Measurements from ENCODE around the gene STK35. TPM values are rescaled to one million over a fixed set of nuclear protein-coding genes. Genes with fewer than 3 reads are reported as not detected.
A peak's percentile ranks its signal among the peaks of the same experiment; 100 is the strongest.

Gene STK35
- total RNA-seq, 1 experiment from 2014 or later, result 38.4 TPM

- H3K4me3 ChIP-seq (ENCODE audit: low read length), result no peak overlapping the region
- no peaks in the 10 kb centered on the region for H3K9me3 ChIP-seq (ENCODE audit: low read length)
- TF ChIP-seq EZH2 (IDR thresholded peaks at IDR 0.05; ENCODE audit: low read length, unreplicated experiment), result no peak
- TF ChIP-seq EZH2phosphoT487 (IDR thresholded peaks at IDR 0.05; ENCODE audit: borderline replicate concordance, low read length), result no peak
- no peak for TF ChIP-seq CTCF (conservative IDR thresholded peaks at IDR 0.05; ENCODE audit: low read depth, low read length)
- no TSS peak for BruUV-seq (replicated peaks)
- ChIA-PET CTCF (interaction anchor here (0.6 to 1.2 kb wide), 4 partner anchors 10 to 359 kb away, joined by 3 to 5 read pairs (median 4); no protein-coding TSS in a partner anchor), POLR2A (ENCODE audit: unreplicated experiment) (no interaction called here)
- no peak overlapping the region for H3K9ac ChIP-seq (ENCODE audit: low read length)
- ATAC-seq (no peak), DNase-seq (no peak)
- H3K27me3 ChIP-seq (ENCODE audit: low read length), result peaks cover 33% of the 10 kb centered on the region
- no peaks in the 10 kb centered on the region for H3K79me2 ChIP-seq (ENCODE audit: low read length)
- H2AFZ ChIP-seq (ENCODE audit: low read length), result no peak overlapping the region
- no peaks in the 10 kb centered on the region for H4K20me1 ChIP-seq (ENCODE audit: low read length)
- intact Hi-C loops (cut with micrococcal nuclease), result loop anchor here (2.0 to 5.0 kb wide), 2 partner anchors 79 to 127 kb away; no protein-coding TSS in a partner anchor
- H3K4me2 ChIP-seq (ENCODE audit: low read length), result no peak overlapping the region
- H3K9me2 ChIP-seq (replicated peaks; ENCODE audit: low read length), result no peaks in the 10 kb centered on the region
- no peak overlapping the region for H3K27ac ChIP-seq (ENCODE audit: low read length)
- H3K4me1 ChIP-seq (ENCODE audit: insufficient read depth, low read length), result no peaks in the 10 kb centered on the region
- no peaks in the 10 kb centered on the region for H3F3A ChIP-seq (ENCODE audit: low read length, unreplicated experiment)
- H3K36me3 ChIP-seq (ENCODE audit: low read depth, low read length), result no peaks in the 10 kb centered on the region
These were observed 7.7 kb upstream of the STK35 start for GRCh38 chr20:2093883-2094282.

- peak overlapping the region; percentile 97 for H3K4me2 ChIP-seq (ENCODE audit: low read length)
- no peaks in the 10 kb centered on the region for H3K9me2 ChIP-seq (replicated peaks; ENCODE audit: low read length)
- H3F3A ChIP-seq (ENCODE audit: low read length, unreplicated experiment), result no peaks in the 10 kb centered on the region
- no peaks in the 10 kb centered on the region for H3K9me3 ChIP-seq (ENCODE audit: low read length)
- H4K20me1 ChIP-seq (ENCODE audit: low read length), result peaks cover 30% of the 10 kb centered on the region
- intact Hi-C loops (cut with micrococcal nuclease), result loop anchor here (10.0 kb wide), 3 partner anchors 197 to 353 kb away; no protein-coding TSS in a partner anchor
- H3K27ac ChIP-seq (ENCODE audit: low read length), result peak overlapping the region; percentile 88
- H3K36me3 ChIP-seq (ENCODE audit: low read depth, low read length), result peaks cover 20% of the 10 kb centered on the region
- peak; percentile 79 for ATAC-seq
- peak overlapping the region; percentile 92 for H3K9ac ChIP-seq (ENCODE audit: low read length)
- peak; percentile 90 for DNase-seq
- BruUV-seq (replicated peaks), result no TSS peak
- ChIA-PET CTCF (interaction anchor here (1.7 kb wide), 1 partner anchor 71 kb away, joined by 14 read pairs; no protein-coding TSS in a partner anchor), POLR2A (ENCODE audit: unreplicated experiment) (no interaction called here)
- H3K4me1 ChIP-seq (ENCODE audit: insufficient read depth, low read length), result peaks cover 27% of the 10 kb centered on the region
- H3K4me3 ChIP-seq (ENCODE audit: low read length), result peak overlapping the region; percentile 87
- H2AFZ ChIP-seq (ENCODE audit: low read length), result peak overlapping the region; percentile 86
- H3K27me3 ChIP-seq (ENCODE audit: low read length), result no peaks in the 10 kb centered on the region
- TF ChIP-seq EZH2 (IDR thresholded peaks at IDR 0.05; ENCODE audit: low read length, unreplicated experiment), result no peak
- TF ChIP-seq CTCF (conservative IDR thresholded peaks at IDR 0.05; ENCODE audit: low read depth, low read length), result no peak
- no peak for TF ChIP-seq EZH2phosphoT487 (IDR thresholded peaks at IDR 0.05; ENCODE audit: borderline replicate concordance, low read length)
- peaks cover 43% of the 10 kb centered on the region for H3K79me2 ChIP-seq (ENCODE audit: low read length)
These were observed 398 bp downstream of the STK35 start for GRCh38 chr20:2101865-2102584.
